Right lobe of liver (tissue), 6 donors: ENCODE data around the gene LIF. TPM values are rescaled to one million over a fixed set of nuclear protein-coding genes. Genes with fewer than 3 reads are reported as not detected.

Experiments used
- ATAC-seq, 4 donors: fragments of 200-7000 bp; cut with Tn5 transposase; one replicate each; pipeline ENCODE4 v1.9.1; 2020; ENCODE audit warnings: mild to moderate bottlenecking in 4 of 4, moderate library complexity in 4 of 4
- DNase-seq, 3 donors: peaks; one replicate each; pipeline ENCODE4 v3.0.0-alpha.2; 2020
- H3K27ac ChIP-seq, 3 donors: fragments of 200-600 bp; one replicate each; pipeline ENCODE4 v1.8.0; 2022
- H3K27me3 ChIP-seq, 2 donors: fragments of 200-600 bp; one replicate each; pipeline ENCODE4 v1.8.0; 2022
- H3K36me3 ChIP-seq, 4 donors: fragments of 200-600 bp; sonication (generic) in 1 of 4; one replicate each; pipeline versions ENCODE4 v1.5.1 to v1.8.0; 2017 to 2022; ENCODE audit warnings: control low read depth in 1 of 4
- H3K4me1 ChIP-seq, 4 donors: fragments of 200-600 bp; sonication (generic) in 1 of 4; one replicate each; pipeline versions ENCODE4 v1.5.1 to v1.8.0; 2017 to 2022; ENCODE audit warnings: control low read depth in 1 of 4
- H3K4me3 ChIP-seq, 3 donors: fragments of 200-600 bp; one replicate each; pipeline ENCODE4 v1.8.0; 2022
- H3K9me3 ChIP-seq, 4 donors: fragments of 200-600 bp; sonication (generic) in 1 of 4; one replicate each; pipeline versions ENCODE4 v1.5.1 to v1.8.0; 2017 to 2022; ENCODE audit warnings: control low read depth in 1 of 4
- CTCF ChIP-seq, 4 donors: fragments of 200-600 bp in 3 of 4; fragments of 450-650 bp in 1 of 4; IDR thresholded peaks; one replicate each; pipeline versions ENCODE4 v1.5.1 to v1.8.0; 2016 to 2022; ENCODE audit warnings: antibody characterized with exemption in 4 of 4, mild to moderate bottlenecking in 2 of 4
- POLR2A ChIP-seq: fragments of 450-650 bp; IDR thresholded peaks from one replicate; pipeline ENCODE4 v1.6.1; 2017; ENCODE audit warnings: antibody characterized with exemption, mild to moderate bottlenecking
- WGBS: methylation state at CpG from one replicate; pipeline ENCODE4 v1.1.6; 2018; ENCODE audit warnings: low coverage, low lambda C conversion rate; ENCODE audit not compliant: insufficient coverage; ENCODE audit errors: missing lambda C conversion rate; 5-methylcytosine and 5-hydroxymethylcytosine counted together
- intact Hi-C, 2 donors: fragments of 100-400 bp; cut with DNase I; formaldehyde crosslinking; loops; one replicate each; pipeline versions ENCODE4 v1.11.2 to v1.14.1; 2022
- total RNA-seq, 6 experiments: library from RNA; depleted of rRNA in 2 of 6; stranded (reverse); fragments of >200 nt in 2 of 6; fragmentation: NEBNext Ultra II Directional in 3 of 6; extraction: Animal tissue kit (Norgen Biotek cat#: 25700) in 3 of 6; gene quantifications; one replicate each; pipeline versions ENCODE4 v1.1.0 to v1.2.4, GENCODE V29; 2016 to 2023
- donor health status: DM: no; HTN: yes; CAD: no.
- donor health status: DM: no; HTN: no; CAD: no.
- donor health status: DM: no; HTN: no; CAD: no.
- donor health status: DM: no; HTN: yes; CAD: no.
- donor health status: DM: no; HTN: yes; CAD: no.

Gene LIF
- total RNA-seq, 6 experiments from 2014 or later: 0.15 to 2.0 (median 1.6) TPM; not detected in 2

- Histone ChIP-seq H3K27me3 (no peaks in the 10 kb centered on the region), H3K36me3 (no peaks in the 10 kb centered on the region), H3K4me3 (peak overlapping the region in 1 of 3 donors; percentile 37), H3K4me1 (no peaks in the 10 kb centered on the region), H3K9me3 (no peaks in the 10 kb centered on the region), H3K27ac (peak overlapping the region in 2 of 3 donors; percentile 59 to 65)
- TF ChIP-seq CTCF (IDR thresholded peaks at IDR 0.05) (no peak), POLR2A (no peak)
- WGBS: 43% methylated on average over 3 of the region's 14 CpGs
- intact Hi-C loops: loop anchor here (5.0 to 10.0 kb wide), 2 partner anchors 115 to 117 kb away; partner anchors contain the start of gene RNF215 (in 1 of the 2)
- peak in 1 of 3 donors; percentile 56 for DNase-seq
- peak in 1 of 4 donors; percentile 16 for ATAC-seq
These were observed 21.1 kb upstream of the LIF start for GRCh38 chr22:30267382-30268302.

GRCh38 chr22:30266445-30267381 lies 20.2 kb upstream of the LIF start, which contains the start of gene OSM:
Gene OSM, minus strand, starts transcription at chr22:30266851. Its CDS starts 52 bp downstream, at chr22:30266799.
- Histone ChIP-seq H3K9me3 (no peaks in the 10 kb centered on the region), H3K4me1 (no peaks in the 10 kb centered on the region), H3K27me3 (no peaks in the 10 kb centered on the region), H3K27ac (peak within 1 kb of the TSS; percentile 44 to 65 (median 59)), H3K4me3 (peak within 1 kb of the TSS; percentile 21 to 37 (median 27)), H3K36me3 (no peaks in the 10 kb centered on the region)
- TF ChIP-seq CTCF (IDR thresholded peaks at IDR 0.05): no peak
- no peak for TF ChIP-seq POLR2A
- peak; percentile 73 to 83 (median 74) for DNase-seq
- ATAC-seq: peak; percentile 13 to 25 (median 18)
- 53% methylated on average over 6 of the region's 35 CpGs for WGBS
- intact Hi-C loops: loop anchor here (5.0 to 10.0 kb wide), 2 partner anchors 116 to 118 kb away; partner anchors contain the start of gene RNF215 (in 1 of the 2)

GRCh38 chr22:30265823-30266444 lies 19.4 kb upstream of the LIF start:
- Histone ChIP-seq H3K27ac (peak overlapping the region; percentile 44 to 65 (median 59)), H3K27me3 (no peaks in the 10 kb centered on the region), H3K4me1 (no peaks in the 10 kb centered on the region), H3K36me3 (no peaks in the 10 kb centered on the region), H3K9me3 (no peaks in the 10 kb centered on the region), H3K4me3 (peak overlapping the region; percentile 21 to 37 (median 27))
- peak; percentile 75 to 83 (median 76) for DNase-seq
- TF ChIP-seq CTCF (IDR thresholded peaks at IDR 0.05) (no peak), POLR2A (peak; percentile 46)
- WGBS: 57% methylated on average over 1 of the region's 24 CpGs
- ATAC-seq: peak; percentile 40 to 55 (median 47)
- intact Hi-C loops: loop anchor here (5.0 to 10.0 kb wide), 2 partner anchors 116 to 119 kb away; partner anchors contain the start of gene RNF215 (in 1 of the 2)
